SKM-1 (cell line): ENCODE data around the gene TREML2.
"Not testable (repeated sequence)": the region's sequence is repeated elsewhere in the genome, so short reads cannot be mapped to it uniquely, and the experiment has no call there.

Experiments
- DNase-seq: peaks from one replicate; lab custom pipeline; 2025; ENCODE audit not compliant: unreplicated experiment; lab: John Stamatoyannopoulos, UW

TREML2 gene

DNA sequence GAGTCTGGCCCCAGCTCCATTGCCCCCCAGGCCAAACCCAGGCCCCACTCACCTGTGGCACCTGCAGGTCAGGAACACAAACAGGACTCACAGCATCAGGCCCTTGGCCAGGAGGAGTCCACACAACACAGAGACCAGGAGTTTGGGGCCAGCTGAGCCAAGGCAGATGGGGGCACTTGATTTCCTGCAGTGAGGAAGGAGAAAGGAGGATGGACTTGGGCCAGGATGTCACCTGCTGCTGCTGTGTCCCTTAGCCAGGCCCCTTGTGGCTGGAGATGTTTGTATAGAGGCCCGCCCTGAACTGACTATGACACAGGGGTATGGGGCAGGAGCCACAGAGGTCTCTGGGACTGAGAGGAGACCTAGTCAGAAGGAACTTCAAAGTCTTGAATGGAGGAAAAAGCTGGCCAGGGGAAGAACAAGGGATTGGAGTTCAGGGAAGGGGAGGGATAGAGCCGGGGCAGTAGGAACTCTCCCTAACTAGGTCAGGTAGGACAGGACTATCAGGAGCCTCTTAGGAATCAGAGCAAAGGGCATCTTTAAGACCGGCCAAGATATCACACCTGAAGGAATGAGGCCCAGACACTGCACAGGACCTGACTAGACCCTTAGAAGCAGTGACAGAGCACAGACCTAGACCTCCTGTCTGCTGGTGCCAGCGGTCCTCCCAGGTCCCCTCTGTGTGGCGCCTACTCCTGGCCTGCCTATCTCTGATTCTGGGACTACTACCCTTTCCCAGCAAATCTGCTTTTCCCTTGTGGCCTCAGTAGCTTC, 8.8 kb upstream of the TREML2 start:
- no peak for DNase-seq

DNA sequence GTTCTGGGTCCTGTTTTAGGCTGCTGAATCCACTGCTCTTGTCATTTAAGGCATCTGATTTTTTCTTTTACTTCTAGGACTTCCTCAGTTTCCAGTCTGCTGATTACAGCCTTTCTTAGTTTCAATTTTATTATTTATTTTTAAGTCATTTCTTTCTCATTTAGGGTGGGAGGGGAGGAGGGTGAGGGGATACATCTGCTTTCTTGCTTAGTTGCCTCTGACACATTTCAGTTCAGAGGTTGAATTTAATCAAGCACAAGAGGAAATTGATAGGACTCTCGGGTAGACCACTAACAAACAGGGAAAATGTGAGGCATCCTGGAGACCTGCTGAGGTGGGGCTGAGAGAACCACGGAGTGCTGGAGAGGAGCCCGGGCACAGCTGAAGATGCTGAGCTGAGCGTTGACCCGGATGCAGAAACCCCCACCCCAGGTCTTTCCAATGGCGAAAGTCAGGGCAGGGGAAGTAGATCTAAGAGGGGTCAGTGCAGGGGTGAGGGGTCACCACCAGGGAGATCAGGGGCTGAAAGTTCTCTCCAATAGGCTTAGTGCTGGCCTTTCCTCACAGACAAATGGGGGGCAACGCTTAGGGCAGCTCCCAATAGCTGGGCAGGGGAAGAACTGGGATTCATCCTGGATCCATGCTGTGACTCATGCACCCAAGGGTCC, 7.6 kb upstream of the TREML2 start:
- no peak for DNase-seq

DNA sequence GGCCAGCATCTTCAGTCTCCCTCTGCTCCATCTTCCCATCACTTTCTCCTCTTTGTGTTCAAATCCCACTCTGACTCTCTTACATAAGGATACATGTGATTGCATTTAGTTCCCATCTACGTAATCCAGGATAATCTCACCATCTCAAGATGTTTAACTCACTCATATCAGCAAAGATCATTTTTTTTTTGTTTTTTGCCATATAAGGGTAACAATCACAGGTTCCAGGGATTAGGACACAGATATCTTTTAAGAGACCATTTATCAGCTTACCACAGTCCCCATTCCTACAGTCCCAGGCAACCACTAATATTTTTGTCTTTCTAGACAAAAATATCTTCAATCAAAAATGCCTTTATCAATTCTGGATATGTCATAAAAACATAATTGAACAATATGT, 3.2 kb upstream of the TREML2 start:
- no peak for DNase-seq

DNA sequence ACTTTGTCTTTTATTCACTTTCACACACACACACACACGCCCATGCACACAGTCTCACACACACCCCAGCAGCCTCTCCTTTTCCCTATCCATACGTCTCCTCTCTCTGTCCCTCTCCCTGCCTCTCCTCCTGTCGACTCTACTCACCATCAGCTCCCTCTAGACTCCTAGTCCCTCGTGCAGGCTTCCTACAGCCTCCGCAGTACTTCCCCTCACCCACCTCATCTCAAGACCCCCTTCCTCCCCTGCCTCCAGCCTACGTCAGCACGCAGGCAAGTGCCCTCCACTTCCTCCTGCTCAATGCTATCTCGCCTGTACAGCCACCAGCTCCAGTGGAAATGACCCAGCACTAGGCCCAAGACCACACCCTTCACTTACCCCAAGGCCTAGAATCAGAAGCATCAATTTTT, 820 bp upstream of the TREML2 start:
- DNase-seq, result no peak

DNA sequence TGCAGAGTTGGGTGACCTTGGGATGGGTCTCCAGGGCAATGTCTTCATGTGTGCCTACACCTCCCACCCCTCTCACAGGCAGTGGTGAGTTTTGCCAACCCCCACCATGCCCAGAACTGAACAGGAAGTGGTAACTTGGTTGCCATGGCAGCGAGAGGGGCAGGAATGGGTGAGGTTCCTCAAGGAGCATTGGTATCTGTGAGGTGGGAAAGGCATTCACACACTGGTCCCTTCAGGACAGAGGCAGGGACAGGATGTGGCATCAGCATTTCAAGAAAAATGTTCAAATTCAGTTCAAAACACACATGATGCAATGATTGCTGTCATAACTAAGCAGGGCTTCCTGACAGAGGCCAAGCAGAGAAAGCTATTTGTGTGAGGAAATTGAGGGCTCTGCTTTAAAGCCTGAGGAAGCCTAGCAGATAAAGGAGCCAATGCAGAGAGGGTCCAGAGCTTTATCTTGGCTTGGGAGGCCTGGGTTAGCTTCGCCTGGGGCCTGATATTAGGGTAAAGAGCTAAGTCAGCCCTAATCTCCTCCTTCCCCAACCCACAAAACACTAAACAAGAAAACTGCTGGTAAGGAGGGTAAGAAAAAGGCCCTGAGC, 551 bp downstream of the TREML2 start:
- peak; percentile 94 for DNase-seq

DNA sequence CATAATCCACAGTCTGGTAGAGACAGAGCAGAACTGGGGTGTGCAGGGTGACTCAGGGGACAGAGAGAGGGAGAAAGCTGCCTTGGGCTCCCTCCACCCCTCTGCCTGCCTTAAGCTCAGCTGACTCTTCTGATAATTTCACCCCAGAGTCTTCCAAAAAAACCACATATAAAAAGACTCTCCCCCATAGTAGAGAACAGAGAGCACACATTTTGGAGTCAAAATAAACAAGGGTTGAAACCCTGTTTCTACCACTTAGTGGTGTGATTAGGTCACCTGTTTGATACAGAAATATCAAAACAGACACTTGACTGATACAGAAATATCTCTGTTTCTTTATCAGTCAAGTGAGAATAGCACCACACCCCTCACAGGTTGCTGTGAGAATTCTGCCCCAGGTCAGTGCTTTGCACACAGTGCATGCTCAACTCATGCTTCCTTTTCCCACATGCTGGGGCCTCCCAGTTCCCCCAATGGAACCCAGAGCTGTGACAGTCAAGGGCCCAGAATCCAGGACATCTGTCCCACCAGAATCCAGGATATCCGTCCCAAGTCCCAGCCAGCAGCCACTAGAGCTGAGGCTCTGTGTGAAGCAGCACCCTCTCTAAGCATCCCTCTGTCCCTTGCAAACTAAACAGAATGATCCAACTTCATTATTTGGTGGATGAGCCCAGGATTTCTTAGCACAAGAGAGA, 1.2 kb downstream of the TREML2 start:
- no peak for DNase-seq

DNA sequence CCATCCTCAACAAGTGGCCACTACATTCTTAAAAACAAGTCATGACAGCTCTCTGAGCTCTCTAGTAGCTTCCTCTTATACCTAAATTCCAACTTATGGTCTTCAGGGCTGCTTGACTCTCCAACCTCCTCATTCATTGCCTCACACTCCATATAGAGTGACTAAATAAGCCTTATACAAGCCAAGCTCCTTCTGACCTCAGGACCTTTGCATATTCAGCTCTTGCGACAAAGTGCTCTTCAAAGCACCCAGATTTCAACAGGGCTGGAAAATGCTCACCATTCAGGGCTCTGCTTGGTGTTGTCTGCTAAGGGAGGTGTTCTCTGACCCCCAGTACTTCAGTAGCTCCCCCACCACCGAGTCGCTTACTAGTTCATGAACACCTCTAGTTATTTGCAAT, 3.7 kb downstream of the TREML2 start:
- DNase-seq, result no peak

DNA sequence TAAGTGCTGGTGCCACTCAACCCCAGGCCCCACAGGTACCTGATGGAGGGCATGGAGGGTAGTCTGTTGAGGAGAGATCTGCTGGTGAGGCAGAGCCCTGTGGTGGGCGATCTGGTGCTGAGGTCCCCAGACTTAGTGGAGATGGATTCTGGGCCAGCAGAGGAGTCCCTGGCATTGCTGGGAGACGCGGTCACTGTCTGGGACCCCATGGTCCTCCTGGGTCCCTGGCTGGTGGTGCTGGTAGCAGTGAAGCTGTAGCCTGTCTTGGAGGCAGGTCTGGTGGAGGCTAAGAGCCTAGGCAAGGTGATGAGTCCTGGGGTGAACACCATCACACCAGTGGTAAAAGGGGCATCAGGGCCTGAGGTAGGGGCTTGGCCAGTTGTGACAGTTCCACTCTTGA, 6.6 kb downstream of the TREML2 start:
- DNase-seq, result no peak

DNA sequence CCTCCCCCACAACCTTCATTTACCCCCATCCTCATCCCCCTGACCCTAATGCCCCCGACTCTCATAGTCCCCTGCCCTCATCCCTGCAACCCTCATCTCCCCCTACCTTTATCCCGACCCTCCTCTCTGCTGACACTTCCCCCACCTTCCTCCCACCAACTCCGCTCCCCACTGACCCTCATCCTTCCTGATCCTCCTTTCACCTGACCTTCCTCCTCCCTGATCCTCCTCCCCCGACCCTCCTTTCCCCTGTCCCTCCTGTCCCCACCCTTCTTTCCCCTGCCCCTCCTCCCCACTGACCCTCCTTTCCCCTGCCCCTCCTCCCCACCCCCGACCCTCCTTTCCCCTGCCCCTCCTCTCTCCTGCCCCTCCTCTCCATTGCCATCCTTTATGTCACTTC, 7.1 kb downstream of the TREML2 start:
- DNase-seq, result no peak

DNA sequence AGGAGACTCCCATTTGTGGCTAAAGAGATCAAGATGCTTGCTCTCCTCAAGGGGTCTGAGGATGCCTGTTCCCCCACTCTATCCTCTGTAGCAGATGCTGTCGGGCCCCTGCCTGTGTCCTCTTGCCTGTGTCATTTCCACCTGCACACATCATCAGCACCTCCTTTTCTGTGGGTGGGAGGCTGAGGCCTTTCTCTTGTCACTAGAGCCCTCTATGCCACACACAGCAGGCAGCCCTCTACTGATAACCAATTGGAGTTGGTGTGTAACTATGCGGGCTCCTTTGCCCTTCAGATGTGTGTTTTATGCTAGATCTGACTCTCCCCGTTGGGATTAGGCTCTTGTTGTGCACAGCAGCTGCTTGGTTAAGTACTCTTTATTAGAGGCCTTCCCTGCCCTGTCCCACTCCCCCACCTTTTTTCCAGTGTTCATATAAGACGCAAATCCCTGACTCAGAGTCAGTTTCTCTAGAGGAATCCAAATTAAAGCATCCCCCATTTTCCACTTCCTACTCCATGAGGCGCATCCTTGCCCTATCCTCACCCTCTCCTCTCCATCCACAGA, 7.7 kb downstream of the TREML2 start:
- DNase-seq, result no peak

DNA sequence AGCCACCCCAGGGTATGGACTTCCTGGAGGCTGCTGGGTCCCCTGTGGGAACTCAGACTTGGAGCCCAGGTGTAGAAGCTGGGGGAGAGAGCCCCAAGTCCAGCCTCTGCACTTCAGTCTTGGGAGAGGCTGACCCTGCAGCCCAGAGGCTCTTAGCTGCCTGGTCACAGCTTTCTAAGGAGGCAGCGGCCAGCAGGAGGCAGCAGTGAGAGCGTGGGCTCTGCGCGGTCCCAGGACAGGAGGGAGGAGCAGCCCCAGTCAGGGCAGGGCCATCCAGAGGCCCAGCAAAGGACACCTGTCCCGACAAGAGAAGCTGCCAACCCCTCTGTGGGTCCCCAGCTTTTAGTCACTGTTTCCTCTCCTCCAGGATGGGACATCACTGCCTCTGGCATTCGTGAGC, 9.4 kb downstream of the TREML2 start:
- no peak for DNase-seq

DNA sequence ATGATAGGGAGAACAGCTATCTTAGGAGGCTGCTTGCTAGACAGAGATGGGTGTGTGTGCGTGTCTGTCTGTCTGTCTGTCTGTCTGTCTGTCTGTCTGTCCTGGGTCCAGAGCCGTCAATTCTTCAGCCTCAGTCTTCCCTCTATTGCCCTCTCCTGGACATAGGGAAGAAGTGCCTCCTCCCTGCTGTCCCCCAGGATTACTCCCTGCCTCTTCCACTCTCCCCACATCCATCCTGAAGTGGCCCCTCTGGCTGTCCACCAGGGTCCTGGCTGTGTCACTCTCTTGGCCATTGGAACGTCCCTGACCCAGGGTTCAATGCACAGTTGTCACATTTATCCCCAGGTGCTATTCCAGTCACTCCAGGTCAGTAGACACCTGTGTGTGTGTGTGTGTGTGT, 10.2 kb downstream of the TREML2 start:
- no peak for DNase-seq

DNA sequence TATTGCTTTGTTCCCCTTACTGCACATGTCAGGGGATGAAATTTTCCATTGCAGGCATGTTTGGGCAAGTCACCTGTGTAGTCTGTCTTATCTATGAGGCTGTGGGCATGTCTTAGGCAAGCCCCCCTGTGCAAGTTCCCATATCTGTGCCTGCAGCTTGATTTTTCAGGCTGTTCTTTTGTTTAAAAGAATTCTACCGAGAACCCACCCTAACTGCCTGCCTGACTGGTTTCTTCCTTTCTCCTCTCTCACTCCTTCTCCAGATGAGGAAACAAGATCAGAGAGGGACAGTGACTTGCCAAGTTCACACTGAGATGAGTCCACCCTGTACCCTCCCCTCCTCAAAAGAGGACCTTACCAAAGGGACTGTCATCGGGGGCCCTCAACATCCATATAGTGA, 11.0 kb downstream of the TREML2 start:
- DNase-seq, result no peak

DNA sequence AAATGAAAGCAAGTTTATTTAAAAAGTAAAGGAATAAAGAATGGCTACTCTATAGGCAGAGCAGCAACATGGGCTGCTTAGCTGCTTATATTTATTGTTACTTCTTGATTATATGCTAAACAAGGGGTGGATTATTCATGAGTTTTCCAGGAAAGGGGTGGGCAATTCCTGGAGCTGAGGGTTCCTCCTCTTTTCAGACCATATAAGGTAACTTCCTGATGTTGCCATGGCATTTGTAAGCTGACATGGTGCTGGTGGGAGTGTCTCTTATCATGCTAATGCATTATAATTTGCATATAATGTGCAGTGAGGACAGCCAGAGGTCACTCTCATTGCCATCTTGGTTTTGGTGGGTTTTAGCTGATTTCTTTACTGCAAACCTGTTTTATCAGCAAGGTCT, 11.9 kb downstream of the TREML2 start:
- DNase-seq, result not testable (repeated sequence)

DNA sequence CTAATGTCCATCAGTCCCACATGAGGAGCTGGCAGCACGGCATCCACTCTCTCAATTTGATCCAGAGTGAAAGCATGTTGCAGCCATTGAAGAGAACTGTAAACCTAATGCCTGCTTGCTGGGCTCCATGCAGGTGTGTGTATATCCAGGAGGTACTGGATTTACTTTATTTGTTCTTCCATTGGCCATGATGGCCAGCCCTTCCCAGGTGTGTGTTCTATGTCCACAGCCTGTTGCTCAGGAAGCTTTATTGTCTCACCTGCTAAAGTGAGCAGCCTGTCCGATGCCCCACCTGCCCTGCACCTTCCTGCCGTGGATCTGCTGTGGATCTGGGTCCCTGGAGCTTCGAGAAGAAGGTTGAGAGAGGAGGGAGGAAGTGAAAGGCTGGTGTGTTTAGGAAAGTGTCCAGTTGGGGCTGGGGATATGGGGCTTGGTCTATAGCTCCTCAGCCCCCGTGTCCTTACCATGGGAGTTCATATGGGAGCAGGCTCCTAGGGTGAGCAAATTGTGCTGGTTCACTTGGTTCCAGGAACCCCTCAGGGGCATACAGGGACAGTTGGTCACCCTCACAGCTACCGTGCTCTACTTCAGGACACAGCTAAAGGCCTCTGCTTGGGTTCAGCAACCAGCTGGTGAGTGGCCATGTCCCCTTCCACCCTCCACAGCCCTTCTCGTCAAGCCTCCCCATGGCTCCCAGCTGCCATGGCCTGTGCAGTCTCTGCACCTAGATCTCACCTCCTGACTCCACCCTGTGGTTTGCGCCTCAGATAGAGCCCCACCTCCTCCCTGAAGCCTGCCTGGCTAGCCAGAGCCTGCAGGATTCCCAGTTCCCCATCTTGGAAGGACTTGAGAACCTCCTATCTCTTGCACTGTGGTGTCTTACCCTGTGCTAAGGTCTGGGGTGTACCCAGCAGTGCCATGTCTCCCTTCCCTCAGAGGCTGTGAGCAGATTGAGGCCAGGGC, 12.7 kb downstream of the TREML2 start:
- DNase-seq, result no peak

DNA sequence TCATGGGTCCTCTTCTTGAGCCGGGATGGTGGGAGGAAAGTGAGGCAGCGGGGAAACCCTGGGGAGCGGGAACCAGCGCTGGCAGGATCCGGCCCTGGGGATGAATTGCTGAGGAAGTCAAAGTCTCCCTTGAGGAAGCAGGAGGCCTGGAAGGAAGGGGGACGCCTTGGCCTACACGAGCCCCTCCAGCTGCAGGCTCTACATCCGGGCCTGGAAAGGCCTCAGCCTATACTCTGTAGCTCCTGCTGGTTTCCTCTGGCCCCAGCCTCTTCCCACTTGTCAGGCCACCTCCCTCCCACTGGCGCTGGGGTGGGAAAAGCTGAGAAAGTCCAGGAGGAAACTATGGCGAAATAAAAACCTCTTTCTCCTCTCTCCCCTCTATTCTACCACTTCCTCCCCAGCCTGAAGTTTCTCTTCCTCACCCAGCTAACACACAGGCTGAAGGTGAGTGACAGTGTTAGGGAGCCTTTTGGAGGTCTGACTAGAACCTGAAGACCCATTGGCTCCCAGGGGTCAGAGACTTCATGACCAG, 14.9 kb downstream of the TREML2 start:
- DNase-seq, result no peak

DNA sequence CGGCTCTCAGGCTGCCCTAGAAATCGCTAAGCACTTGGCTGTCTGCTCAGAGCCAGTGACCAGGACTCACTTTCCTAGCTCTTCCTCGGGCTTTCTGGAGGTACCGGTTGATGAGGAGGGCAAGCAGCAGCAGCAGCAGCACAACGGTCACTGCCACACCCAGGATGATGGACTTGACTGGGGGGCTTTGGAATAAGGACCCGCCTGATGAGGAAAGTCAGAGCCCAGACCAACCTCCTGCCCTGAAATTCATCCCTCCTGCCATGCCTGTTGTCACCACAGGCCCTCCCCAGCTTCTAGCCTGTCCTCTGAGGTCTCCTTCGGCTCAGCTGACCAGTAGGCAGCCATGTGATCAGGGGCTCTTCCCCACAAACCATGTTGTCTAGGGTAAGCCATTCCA, 16.2 kb downstream of the TREML2 start:
- DNase-seq, result no peak

DNA sequence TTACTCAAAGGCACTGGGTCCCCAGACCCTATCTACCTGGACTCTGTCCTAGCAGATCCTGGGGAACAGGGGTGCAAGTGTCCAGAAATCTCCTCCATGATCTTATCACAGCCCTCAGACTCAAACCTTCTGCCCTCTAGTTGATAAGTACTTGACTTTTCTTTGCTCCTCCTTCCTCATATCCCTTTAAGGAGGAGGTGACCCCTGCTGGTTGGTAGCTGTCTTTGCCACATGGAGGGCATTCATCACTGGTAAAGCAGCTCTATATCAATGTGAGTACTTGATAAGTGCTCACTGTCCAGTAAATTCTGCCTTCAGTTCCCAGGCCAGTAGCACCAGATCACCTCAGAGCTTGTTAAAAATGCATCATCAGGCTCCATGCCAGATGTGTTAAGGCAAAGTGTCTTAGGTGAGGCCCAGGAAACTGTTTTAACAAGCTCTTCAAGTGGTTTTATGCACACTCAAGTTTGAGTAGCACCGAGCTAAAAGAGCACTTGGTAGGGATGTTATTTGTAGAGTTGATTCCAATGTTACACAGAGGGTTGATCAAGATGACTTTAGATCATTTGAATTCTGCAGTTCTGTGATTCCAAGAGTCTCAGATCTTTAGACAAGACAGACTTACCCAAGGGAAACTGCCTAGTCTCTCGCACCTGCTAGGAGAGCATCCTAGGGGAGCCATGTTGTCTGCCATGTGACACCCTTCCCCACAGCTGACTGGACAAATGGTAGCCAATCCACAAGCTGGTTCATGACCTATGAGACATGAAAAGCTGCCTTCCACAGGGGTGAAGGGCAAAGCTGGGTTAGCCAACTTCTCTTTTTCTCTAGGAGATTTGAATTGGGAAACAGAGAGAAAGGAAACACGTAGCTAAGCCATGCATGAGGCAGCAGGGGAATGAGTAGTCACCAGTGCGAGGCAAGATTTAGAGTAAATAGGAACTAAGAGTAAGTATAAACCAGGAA, 18.6 kb downstream of the TREML2 start:
- peak; percentile 98 for DNase-seq

DNA sequence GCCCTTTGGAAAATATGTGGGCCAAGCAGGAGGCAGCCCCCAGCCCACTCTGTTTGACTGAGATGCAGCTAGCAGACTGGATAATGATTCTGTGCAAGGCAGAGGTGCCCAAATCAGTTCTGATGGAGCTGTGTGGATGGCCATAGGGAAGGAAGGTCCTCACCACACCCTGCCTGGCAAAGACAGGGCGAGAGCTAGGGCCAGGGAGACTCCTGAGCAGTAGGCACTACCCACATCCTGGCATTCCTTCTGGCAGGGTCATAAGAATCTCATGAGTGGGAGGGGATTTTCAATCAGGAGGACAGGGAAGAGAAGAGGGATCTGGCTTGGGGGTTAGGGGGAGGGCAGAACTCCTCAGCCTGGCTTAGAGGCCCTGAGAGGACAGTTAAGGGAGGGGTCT, 19.4 kb downstream of the TREML2 start:
- no peak for DNase-seq
